ENCODE data around the gene TNIP3. TPM values are rescaled to one million over a fixed set of nuclear protein-coding genes. Genes with fewer than 3 reads are reported as not detected.

Gene TNIP3
- total and polyA plus RNA-seq, 12 donors, result 0.10 to 0.54 (median 0.21) TPM; not detected in 6

- Histone ChIP-seq H3K4me3 (no peak overlapping the region), H3K27ac (no peak overlapping the region), H3K4me1 (replicated peaks in 1 of 2) (no peaks in the 10 kb centered on the region), H3K27me3 (no peaks in the 10 kb centered on the region), H3K9me3 (replicated peaks in 1 of 3) (no peaks in the 10 kb centered on the region), H3K36me3 (replicated peaks in 1 of 2) (no peaks in the 10 kb centered on the region)
- intact Hi-C loops (cut with DNase I), result no loop called here
- DNase-seq, result no peak
- TF ChIP-seq CTCF (IDR thresholded peaks at IDR 0.05) (no peak), POLR2A (IDR thresholded peaks at IDR 0.05) (no peak)
- 69 to 91% (median 86%) methylated on average over 4 of the region's 4 CpGs for WGBS, 4 donors
Measured at GRCh38 chr4:121088867-121089266, 75.3 kb downstream of the TNIP3 start.

Small RNAs within 50 kb of the gene (small RNA-seq; reads per million reads assigned to genes)
- gene RNU6-948P, result 0 reads per million in 2 donors

Other genes with a start within 250 kb of the TNIP3 start
- 10 to 100 TPM in 7 of 9 donors, 1 to 10 TPM in 2; 7.1 to 26.1 (median 15.5) TPM for gene PRDM5, start 241.6 kb downstream of the TNIP3 start, total RNA-seq
- gene PRDM5, start 241.6 kb downstream of the TNIP3 start, polyA plus RNA-seq, result 1 to 10 TPM; 3.4 to 6.2 (median 3.6) TPM
- gene NDNF, start 91.8 kb downstream of the TNIP3 start, total RNA-seq, result 1 to 10 TPM in 7 of 9 donors, under 1 TPM in 2; 0.26 to 8.3 (median 2.4) TPM
- gene NDNF, start 91.8 kb downstream of the TNIP3 start, polyA plus RNA-seq, result 1 to 10 TPM in 2 of 3 donors, under 1 TPM in 1; 0.40 to 2.8 (median 1.1) TPM
- gene QRFPR, start 216.7 kb upstream of the TNIP3 start, total RNA-seq, result 10 to 100 TPM in 1 of 9 donors, 1 to 10 TPM in 3, under 1 TPM in 3, not detected in 2; 0.40 to 17.0 (median 1.4) TPM
- gene QRFPR, start 216.7 kb upstream of the TNIP3 start, polyA plus RNA-seq, result under 1 TPM; 0.24 to 0.51 (median 0.49) TPM